ENCODE measurements around the gene HOXD4. TPM values are rescaled to one million over a fixed set of nuclear protein-coding genes. Genes with fewer than 3 reads are reported as not detected.
A peak's percentile ranks its signal among the peaks of the same experiment; 100 is the strongest.

The HOXD4 gene
- total RNA-seq, 4 donors from 2014 or later: 3.8 to 17.1 (median 16.6) TPM

DNA sequence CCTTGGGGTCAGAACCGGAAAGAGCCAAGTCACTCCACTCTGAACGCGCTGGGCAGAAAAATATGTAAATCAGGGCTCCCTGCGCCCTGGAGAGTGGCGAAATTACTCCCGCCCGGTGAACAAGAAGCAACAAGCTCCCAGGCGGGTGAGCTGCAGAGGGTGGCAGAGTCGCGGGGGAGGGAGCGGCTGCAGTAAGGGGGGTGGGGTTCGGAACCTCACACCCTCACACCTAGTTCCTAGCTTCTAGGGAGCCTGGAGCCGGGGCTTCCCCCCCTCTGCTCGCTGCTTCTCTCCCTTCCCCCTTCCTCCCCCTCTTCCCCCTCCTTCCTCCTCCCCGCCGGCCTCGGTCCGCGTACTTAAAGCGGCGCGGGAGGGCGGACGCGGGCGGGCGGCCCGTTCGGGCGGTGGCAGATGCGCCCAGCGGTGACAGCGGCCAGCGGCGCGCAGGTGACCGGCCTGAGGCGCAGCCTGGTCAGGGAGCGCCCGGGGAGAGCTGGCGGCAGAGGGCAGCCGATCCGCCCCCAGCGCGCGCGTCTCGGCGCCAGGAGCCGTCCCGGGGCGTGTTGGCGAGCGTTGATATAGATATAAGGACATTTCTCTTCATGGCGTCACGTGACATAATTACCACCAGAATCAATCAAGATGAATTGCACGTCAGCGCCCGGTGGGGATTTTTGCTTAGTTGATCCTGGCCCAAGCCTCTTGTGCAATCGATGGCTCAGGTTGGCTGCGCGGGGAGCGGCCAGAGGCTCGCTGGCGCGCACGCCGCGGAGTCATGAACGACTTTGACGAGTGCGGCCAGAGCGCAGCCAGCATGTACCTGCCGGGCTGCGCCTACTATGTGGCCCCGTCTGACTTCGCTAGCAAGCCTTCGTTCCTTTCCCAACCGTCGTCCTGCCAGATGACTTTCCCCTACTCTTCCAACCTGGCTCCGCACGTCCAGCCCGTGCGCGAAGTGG lies 44.5 kb upstream of the HOXD4 start, which contains the start of gene HOXD11:
HOXD11 (plus strand) TSS at position 700 of the 959 bp plus-strand sequence; CDS start at position 776, 76 bp downstream.
- TF ChIP-seq EP300 (IDR thresholded peaks at IDR 0.05) (no peak), POLR2A (IDR thresholded peaks at IDR 0.05) (no peak)
- TF ChIP-seq, protein P1, sequence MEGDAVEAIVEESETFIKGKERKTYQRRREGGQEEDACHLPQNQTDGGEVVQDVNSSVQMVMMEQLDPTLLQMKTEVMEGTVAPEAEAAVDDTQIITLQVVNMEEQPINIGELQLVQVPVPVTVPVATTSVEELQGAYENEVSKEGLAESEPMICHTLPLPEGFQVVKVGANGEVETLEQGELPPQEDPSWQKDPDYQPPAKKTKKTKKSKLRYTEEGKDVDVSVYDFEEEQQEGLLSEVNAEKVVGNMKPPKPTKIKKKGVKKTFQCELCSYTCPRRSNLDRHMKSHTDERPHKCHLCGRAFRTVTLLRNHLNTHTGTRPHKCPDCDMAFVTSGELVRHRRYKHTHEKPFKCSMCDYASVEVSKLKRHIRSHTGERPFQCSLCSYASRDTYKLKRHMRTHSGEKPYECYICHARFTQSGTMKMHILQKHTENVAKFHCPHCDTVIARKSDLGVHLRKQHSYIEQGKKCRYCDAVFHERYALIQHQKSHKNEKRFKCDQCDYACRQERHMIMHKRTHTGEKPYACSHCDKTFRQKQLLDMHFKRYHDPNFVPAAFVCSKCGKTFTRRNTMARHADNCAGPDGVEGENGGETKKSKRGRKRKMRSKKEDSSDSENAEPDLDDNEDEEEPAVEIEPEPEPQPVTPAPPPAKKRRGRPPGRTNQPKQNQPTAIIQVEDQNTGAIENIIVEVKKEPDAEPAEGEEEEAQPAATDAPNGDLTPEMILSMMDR (IDR thresholded peaks at IDR 0.05): no peak
- WGBS, 2 donors: 1 to 3% methylated on average over 53 to 80 of the region's 85 CpGs
- Histone ChIP-seq H3K36me3 (no peaks in the 10 kb centered on the region), H3K4me1 (peaks cover 0 to 56% (median 14%) of the 10 kb centered on the region in 4 donors), H3K9me3 (no peaks in the 10 kb centered on the region), H3K27me3 (peaks cover 5 to 97% of the 10 kb centered on the region in 2 donors), H3K27ac (no peak within 1 kb of the TSS), H3K4me3 (peak within 1 kb of the TSS in 1 of 4 donors; percentile 35)
- peak in 1 of 2 donors; percentile 40 for DNase-seq (ENCODE audit: low spot score in 2 of 2)

- TF ChIP-seq EP300 (IDR thresholded peaks at IDR 0.05): no peak
- no peak for TF ChIP-seq POLR2A (IDR thresholded peaks at IDR 0.05)
- TF ChIP-seq, protein P1 (IDR thresholded peaks at IDR 0.05): no peak
- no peak for DNase-seq (ENCODE audit: low spot score in 2 of 2)
- H3K27me3 ChIP-seq: peaks cover 5 to 97% of the 10 kb centered on the region in 2 donors
- no peaks in the 10 kb centered on the region for H3K36me3 ChIP-seq
- WGBS, 2 donors: 2% methylated on average over 25 to 50 of the region's 59 CpGs
- H3K9me3 ChIP-seq: no peaks in the 10 kb centered on the region
- H3K4me1 ChIP-seq: peaks cover 0 to 56% (median 14%) of the 10 kb centered on the region in 4 donors
- no peak overlapping the region for H3K27ac ChIP-seq
- peak overlapping the region in 1 of 4 donors; percentile 28 for H3K4me3 ChIP-seq
Observed at GRCh38 chr2:176107731-176108181, 43.6 kb upstream of the HOXD4 start.

GRCh38 chr2:176109192-176109901 lies 42.0 kb upstream of the HOXD4 start:
- Histone ChIP-seq H3K36me3 (no peaks in the 10 kb centered on the region), H3K27ac (no peak overlapping the region), H3K4me3 (peak overlapping the region in 1 of 4 donors; percentile 0), H3K4me1 (peaks cover 0 to 50% (median 10%) of the 10 kb centered on the region in 4 donors), H3K27me3 (peaks cover 5 to 97% of the 10 kb centered on the region in 2 donors), H3K9me3 (no peaks in the 10 kb centered on the region)
- 14 to 16% methylated on average over 26 of the region's 26 CpGs for WGBS, 2 donors
- TF ChIP-seq EP300 (IDR thresholded peaks at IDR 0.05): no peak
- TF ChIP-seq, protein P1 (IDR thresholded peaks at IDR 0.05): no peak
- no peak for DNase-seq (ENCODE audit: low spot score in 2 of 2)

- Histone ChIP-seq H3K27ac (no peak overlapping the region), H3K4me3 (no peak overlapping the region), H3K36me3 (no peaks in the 10 kb centered on the region), H3K27me3 (peaks cover 0 to 97% of the 10 kb centered on the region in 2 donors), H3K4me1 (peaks cover 0 to 44% (median 4%) of the 10 kb centered on the region in 4 donors), H3K9me3 (no peaks in the 10 kb centered on the region)
- 42 to 46% methylated on average over 4 of the region's 4 CpGs for WGBS, 2 donors
- no peak for DNase-seq (ENCODE audit: low spot score in 2 of 2)
- TF ChIP-seq, protein P1 (IDR thresholded peaks at IDR 0.05): no peak
- TF ChIP-seq EP300 (IDR thresholded peaks at IDR 0.05): no peak
Observed at GRCh38 chr2:176109946-176110345, 41.4 kb upstream of the HOXD4 start.
